ENCODE measurements around the gene SEMA6D.

SEMA6D gene

GRCh38 chr15:47820747-47821319, 103.5 kb downstream of the SEMA6D start:
- H3K4me3 ChIP-seq (ENCODE audit: low read depth, low read length), result no peak overlapping the region
- no peak for TF ChIP-seq CTCF (IDR thresholded peaks at IDR 0.05; ENCODE audit: control insufficient read depth, extremely low read depth, insufficient read depth)
- DNase-seq (ENCODE audit: low read depth), result no peak

GRCh38 chr15:47822048-47822447, 104.7 kb downstream of the SEMA6D start:
- DNase-seq (ENCODE audit: low read depth), result no peak

More at GRCh38 chr15:47822048-47822447, 104.7 kb downstream of the SEMA6D start:
- H3K4me3 ChIP-seq (ENCODE audit: low read depth, low read length), result no peak overlapping the region
- no peak for TF ChIP-seq CTCF (IDR thresholded peaks at IDR 0.05; ENCODE audit: control insufficient read depth, extremely low read depth, insufficient read depth)

Measured in LNCaP clone FGC (cell line).